Thyroid gland (tissue), 4 donors: Measurements from ENCODE around the gene WDR83. TPM values are rescaled to one million over a fixed set of nuclear protein-coding genes. Genes with fewer than 3 reads are reported as not detected.
A peak's percentile ranks its signal among the peaks of the same experiment; 100 is the strongest.
"Not testable (repeated sequence)": the region's sequence is repeated elsewhere in the genome, so short reads cannot be mapped to it uniquely, and the experiment has no call there.

Experiments used
- DNase-seq, 2 donors: peaks; one replicate each; pipeline ENCODE4 v3.0.0-alpha.2; 2019
- H3K27ac ChIP-seq, 3 donors: fragments of 200-600 bp; sonication (generic); 1 replicate in 2 of 3; 2 replicates in 1 of 3; pipeline ENCODE4 v1.5.1; 2016 to 2019; ENCODE audit warnings: mild to moderate bottlenecking in 1 of 3, moderate library complexity in 1 of 3
- H3K27me3 ChIP-seq: fragments of 200-600 bp; sonication (generic); one replicate; pipeline ENCODE4 v1.5.1; 2019
- H3K36me3 ChIP-seq, 2 donors: fragments of 200-600 bp; sonication (generic); one replicate each; pipeline ENCODE4 v1.5.1; 2016 to 2019
- H3K4me1 ChIP-seq, 2 donors: fragments of 200-600 bp; sonication (generic); one replicate each; pipeline ENCODE4 v1.5.1; 2017 to 2019
- H3K4me3 ChIP-seq, 3 donors: fragments of 200-600 bp; sonication (generic); replicated peaks in 1 of 3; 1 replicate in 2 of 3; 2 replicates in 1 of 3; pipeline ENCODE4 v1.5.1; 2016; ENCODE audit warnings: mild to moderate bottlenecking in 1 of 3
- H3K9me3 ChIP-seq: fragments of 200-600 bp; sonication (generic); one replicate; pipeline ENCODE4 v1.5.1; 2017
- POLR2A ChIP-seq, 2 donors: fragments of 450-650 bp; IDR thresholded peaks; one replicate each; pipeline ENCODE4 v1.6.1; 2017; ENCODE audit warnings: antibody characterized with exemption in 2 of 2, mild to moderate bottlenecking in 2 of 2, moderate library complexity in 1 of 2
- WGBS, 2 donors: methylation state at CpG; one replicate each; pipeline ENCODE4 v1.1.5; 2017; 5-methylcytosine and 5-hydroxymethylcytosine counted together
- intact Hi-C: fragments of 100-400 bp; cut with DNase I; formaldehyde crosslinking; loops from one replicate; pipeline ENCODE4 v1.15.1; 2023
- total RNA-seq, 4 donors: library from RNA; depleted of rRNA; stranded (reverse); fragments of >200 nt; gene quantifications; one replicate each; pipeline ENCODE4 v1.2.3, GENCODE V29; 2016
- TF ChIP-seq, protein P1 (sequence below), 6 experiments: fragments of 200-600 bp in 3 of 6; fragments of 450-650 bp in 3 of 6; sonication (generic) in 3 of 6; IDR thresholded peaks; one replicate each; pipeline ENCODE4 v1.5.1; 2016 to 2019; ENCODE audit warnings: antibody characterized with exemption in 6 of 6, mild to moderate bottlenecking in 2 of 6, inconsistent platforms in 1 of 6, moderate library complexity in 1 of 6

The WDR83 gene
- total RNA-seq, 4 donors from 2014 or later = 9.5 to 17.5 (median 14.3) TPM

DNA sequence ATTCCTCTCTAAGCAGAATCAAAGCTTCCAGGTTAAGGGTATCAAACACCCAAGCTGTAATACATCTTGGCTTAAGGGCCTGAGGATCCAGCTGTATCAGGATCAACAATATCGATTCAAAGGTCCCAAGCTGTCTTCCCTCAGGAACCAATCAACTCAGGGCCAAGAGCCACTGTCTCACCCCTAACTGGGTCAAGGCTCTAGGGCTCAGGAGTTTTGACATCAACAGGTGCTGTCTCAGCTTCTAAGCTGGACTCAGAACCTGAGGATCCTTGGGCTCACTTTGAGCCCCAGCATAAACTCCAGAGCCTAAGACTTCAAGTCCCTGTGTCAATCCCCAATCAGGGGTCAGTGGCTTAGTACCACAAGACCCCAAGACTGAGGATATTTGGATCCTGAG lies 28.9 kb downstream of the WDR83 start:
- 92% methylated on average over 1 of the region's 1 CpG; no CpG with 5 or more reads in 1 of the 2 donors for WGBS, 2 donors

DNA sequence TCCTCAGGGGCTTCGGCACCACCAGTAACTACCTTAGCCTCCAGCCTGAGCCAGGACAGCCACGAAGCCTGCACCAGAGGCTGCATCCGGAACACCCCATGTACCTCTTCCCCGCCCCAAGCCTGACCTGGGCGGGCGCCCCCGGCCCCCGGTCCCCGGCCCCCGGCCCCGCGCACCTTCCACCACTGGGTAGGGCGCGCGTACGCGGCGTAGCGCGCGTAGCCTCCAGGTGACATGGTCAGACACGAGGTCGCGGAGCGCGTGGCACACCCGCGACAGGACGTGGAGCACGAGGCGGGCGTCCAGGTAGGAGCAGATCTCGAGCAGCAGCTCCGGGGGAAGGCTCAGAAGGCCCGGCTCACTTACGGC lies 29.4 kb downstream of the WDR83 start:
- H3K4me1 ChIP-seq = peaks cover 8 to 16% of the 10 kb centered on the region in 2 donors
- no peak for DNase-seq
- peaks cover 3 to 7% of the 10 kb centered on the region in 2 donors for H3K36me3 ChIP-seq
- no peaks in the 10 kb centered on the region for H3K27me3 ChIP-seq
- TF ChIP-seq, protein P1, sequence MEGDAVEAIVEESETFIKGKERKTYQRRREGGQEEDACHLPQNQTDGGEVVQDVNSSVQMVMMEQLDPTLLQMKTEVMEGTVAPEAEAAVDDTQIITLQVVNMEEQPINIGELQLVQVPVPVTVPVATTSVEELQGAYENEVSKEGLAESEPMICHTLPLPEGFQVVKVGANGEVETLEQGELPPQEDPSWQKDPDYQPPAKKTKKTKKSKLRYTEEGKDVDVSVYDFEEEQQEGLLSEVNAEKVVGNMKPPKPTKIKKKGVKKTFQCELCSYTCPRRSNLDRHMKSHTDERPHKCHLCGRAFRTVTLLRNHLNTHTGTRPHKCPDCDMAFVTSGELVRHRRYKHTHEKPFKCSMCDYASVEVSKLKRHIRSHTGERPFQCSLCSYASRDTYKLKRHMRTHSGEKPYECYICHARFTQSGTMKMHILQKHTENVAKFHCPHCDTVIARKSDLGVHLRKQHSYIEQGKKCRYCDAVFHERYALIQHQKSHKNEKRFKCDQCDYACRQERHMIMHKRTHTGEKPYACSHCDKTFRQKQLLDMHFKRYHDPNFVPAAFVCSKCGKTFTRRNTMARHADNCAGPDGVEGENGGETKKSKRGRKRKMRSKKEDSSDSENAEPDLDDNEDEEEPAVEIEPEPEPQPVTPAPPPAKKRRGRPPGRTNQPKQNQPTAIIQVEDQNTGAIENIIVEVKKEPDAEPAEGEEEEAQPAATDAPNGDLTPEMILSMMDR (IDR thresholded peaks at IDR 0.05) = no peak
- no peak for TF ChIP-seq POLR2A (IDR thresholded peaks at IDR 0.05)
- H3K9me3 ChIP-seq = no peaks in the 10 kb centered on the region
- WGBS, 2 donors = 29 to 33% methylated on average over 2 of the region's 36 CpGs
- no peak overlapping the region for H3K27ac ChIP-seq
- H3K4me3 ChIP-seq = peak overlapping the region; percentile 86 to 90 (median 87)
- intact Hi-C loops = no loop called here

More for the DNA sequence above, 28.9 kb downstream of the WDR83 start:
- Histone ChIP-seq H3K36me3 (peaks cover 0 to 3% of the 10 kb centered on the region in 2 donors), H3K4me1 (peaks cover 8 to 16% of the 10 kb centered on the region in 2 donors), H3K27me3 (no peaks in the 10 kb centered on the region), H3K4me3 (peak overlapping the region in 2 of 3 donors; percentile 86 to 90), H3K27ac (no peak overlapping the region), H3K9me3 (no peaks in the 10 kb centered on the region)
- DNase-seq = no peak
- intact Hi-C loops = no loop called here
- TF ChIP-seq, protein P1 (IDR thresholded peaks at IDR 0.05) = no peak
- TF ChIP-seq POLR2A (IDR thresholded peaks at IDR 0.05) = no peak

DNA sequence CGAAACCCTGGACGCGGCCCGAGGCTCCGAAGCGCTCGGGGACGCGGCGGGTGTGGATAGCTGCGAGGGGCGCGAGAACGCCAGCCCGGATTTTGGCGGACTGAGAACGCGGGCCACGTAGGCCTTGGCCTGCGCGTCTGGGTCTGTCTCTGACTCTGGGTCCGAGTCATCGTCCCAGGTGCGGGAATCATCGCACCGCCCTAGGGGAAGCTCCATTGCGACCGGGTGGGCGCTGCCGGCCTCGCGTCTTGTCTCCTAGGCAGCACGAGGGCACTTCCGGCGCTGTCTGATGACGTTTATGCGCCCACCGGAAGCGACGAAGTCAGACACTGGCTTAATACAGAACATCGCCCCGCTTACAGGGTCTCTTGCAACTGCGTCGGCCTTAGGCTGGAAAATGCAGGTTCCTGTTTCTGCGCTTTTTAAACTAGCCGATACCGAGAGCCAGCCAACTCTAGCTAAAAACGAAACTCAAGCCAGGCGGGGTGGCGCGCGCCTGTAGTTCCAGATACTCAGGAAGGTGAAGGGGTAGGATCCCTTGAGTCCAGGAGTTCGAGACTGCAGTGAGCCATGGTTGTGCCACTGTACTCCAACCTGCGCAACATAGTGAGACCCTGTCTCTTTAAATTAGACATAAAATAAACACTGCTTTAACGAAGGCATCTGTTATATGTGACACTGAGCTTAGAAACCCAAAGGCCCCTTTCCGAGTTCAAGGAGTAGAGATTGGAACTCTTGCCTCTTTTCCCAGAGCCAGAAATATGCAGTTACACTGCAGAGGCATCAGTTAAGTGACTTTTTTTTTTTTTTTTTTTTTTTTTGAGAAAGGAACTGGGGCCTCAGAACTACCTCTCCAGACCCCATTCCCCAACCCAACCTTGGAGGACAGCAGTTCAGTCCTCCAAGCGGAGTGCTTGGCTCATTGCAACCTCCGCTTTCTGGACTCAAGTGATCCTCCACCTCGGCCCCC lies 30.0 kb downstream of the WDR83 start, which contains the start of gene FBXW9:
FBXW9 (minus strand) TSS at position 266 of the 970 bp plus-strand sequence; CDS start at position 216, 50 bp downstream.
- Histone ChIP-seq H3K36me3 (peaks cover 10 to 14% of the 10 kb centered on the region in 2 donors), H3K27ac (peak within 1 kb of the TSS; percentile 56 to 78 (median 65)), H3K27me3 (no peaks in the 10 kb centered on the region), H3K4me3 (peak within 1 kb of the TSS; percentile 86 to 90 (median 87)), H3K9me3 (no peaks in the 10 kb centered on the region), H3K4me1 (peaks cover 8 to 16% of the 10 kb centered on the region in 2 donors)
- peak; percentile 95 to 96 for DNase-seq
- intact Hi-C loops = no loop called here
- TF ChIP-seq, protein P1 (IDR thresholded peaks at IDR 0.05) = peak in 1 of 6 experiments; percentile 7
- peak in 1 of 2 donors; percentile 67 for TF ChIP-seq POLR2A (IDR thresholded peaks at IDR 0.05)
- 17 to 21% methylated on average over 17 to 23 of the region's 59 CpGs for WGBS, 2 donors

DNA sequence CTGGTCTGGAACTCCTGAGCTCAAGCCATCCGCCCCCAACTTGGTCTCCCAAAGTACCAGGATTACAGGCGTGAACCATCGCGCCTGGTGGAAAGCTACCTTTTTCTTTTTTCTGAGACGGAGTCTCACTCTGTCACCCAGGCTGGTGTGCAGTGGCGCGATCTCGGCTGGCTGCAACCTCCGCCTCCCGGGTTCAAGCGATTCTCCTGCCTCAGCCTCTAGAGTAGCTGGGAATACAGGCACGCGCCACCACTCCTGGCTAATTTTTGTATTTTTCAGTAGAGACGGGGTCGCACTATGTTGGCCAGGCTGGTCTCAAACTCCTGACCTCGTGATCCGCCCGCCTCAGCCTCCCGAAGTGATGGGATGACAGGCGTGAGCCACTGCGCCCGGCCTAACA lies 30.8 kb downstream of the WDR83 start:
- H3K27ac ChIP-seq, H3K27me3 ChIP-seq, H3K4me3 ChIP-seq, H3K9me3 ChIP-seq, DNase-seq, intact Hi-C loops: not testable (repeated sequence)
- peaks cover 8 to 16% of the 10 kb centered on the region in 2 donors for H3K4me1 ChIP-seq
- WGBS, 2 donors = 94 to 95% methylated on average over 22 of the region's 22 CpGs
- H3K36me3 ChIP-seq = peaks cover 17 to 22% of the 10 kb centered on the region in 2 donors

DNA sequence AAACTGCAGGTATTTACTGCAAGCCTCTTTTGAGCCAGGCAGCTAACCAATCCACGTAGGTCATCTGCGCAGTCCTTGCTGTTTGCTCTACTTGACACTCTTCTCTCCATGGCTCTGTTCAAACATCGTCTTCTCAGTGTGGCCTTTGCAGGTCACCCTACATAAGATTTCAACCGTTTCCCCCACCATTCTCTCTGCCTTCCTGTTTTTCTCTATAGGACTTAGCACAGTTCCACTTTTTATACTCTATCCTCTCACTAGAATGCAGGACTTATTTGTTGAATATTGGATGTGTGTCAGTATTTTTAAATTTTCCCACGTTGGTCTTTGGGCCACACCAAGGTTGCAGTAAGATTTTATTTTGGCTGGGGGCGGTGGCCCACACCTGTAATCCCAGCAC lies 31.5 kb downstream of the WDR83 start:
- TF ChIP-seq POLR2A (IDR thresholded peaks at IDR 0.05) = no peak
- TF ChIP-seq, protein P1 (IDR thresholded peaks at IDR 0.05) = no peak
- no peak for DNase-seq
- Histone ChIP-seq H3K9me3 (no peaks in the 10 kb centered on the region), H3K36me3 (peaks cover 24 to 29% of the 10 kb centered on the region in 2 donors), H3K4me1 (peaks cover 8 to 16% of the 10 kb centered on the region in 2 donors), H3K4me3 (no peak overlapping the region), H3K27me3 (no peaks in the 10 kb centered on the region), H3K27ac (no peak overlapping the region)
- intact Hi-C loops = no loop called here
- 83 to 85% methylated on average over 6 of the region's 6 CpGs for WGBS, 2 donors
